Neural crest cell (in vitro differentiated cells): ENCODE measurements around the gene PGLYRP2. TPM values are rescaled to one million over a fixed set of nuclear protein-coding genes. Genes with fewer than 3 reads are reported as not detected.

Experiments used
- DNase-seq: peaks from one replicate; pipeline ENCODE4 v3.0.0; 2021; ENCODE audit warnings: low read depth, mixed read lengths, low spot score
- H3K27ac Mint-ChIP-seq: one replicate; pipeline ENCODE4 v1.8.0; 2021; ENCODE audit warnings: mild to moderate bottlenecking, mixed read lengths; ENCODE audit not compliant: unreplicated experiment
- H3K27me3 Mint-ChIP-seq: 2 replicates; pipeline ENCODE4 v1.8.0; 2021; ENCODE audit warnings: low read depth, mild to moderate bottlenecking, mixed read lengths
- H3K36me3 Mint-ChIP-seq: 2 replicates; pipeline ENCODE4 v1.8.0; 2021; ENCODE audit warnings: low read depth, mild to moderate bottlenecking, mixed read lengths
- H3K4me1 Mint-ChIP-seq: 2 replicates; pipeline ENCODE4 v1.8.0; 2021; ENCODE audit warnings: mixed read lengths
- H3K4me3 Mint-ChIP-seq: one replicate; pipeline ENCODE4 v1.8.0; 2021; ENCODE audit warnings: mild to moderate bottlenecking, mixed read lengths
- H3K9me3 Mint-ChIP-seq: 2 replicates; pipeline ENCODE4 v1.8.0; 2021; ENCODE audit warnings: mixed read lengths
- CTCF ChIP-seq: fragments of 200-600 bp; sonication (generic); conservative IDR thresholded peaks from 2 replicates; pipeline ENCODE4 v1.5.0; 2021; ENCODE audit warnings: antibody characterized with exemption, mild to moderate bottlenecking
- total RNA-seq: library from RNA; stranded (reverse); gene quantifications from 2 replicates; pipeline ENCODE4 v1.2.1, GENCODE V29; 2021

PGLYRP2 gene
- total RNA-seq, 1 donor from 2014 or later: not detected

- TF ChIP-seq CTCF: no peak
- DNase-seq: no peak
- Mint-ChIP-seq H3K27me3 (peaks cover 87% of the 10 kb centered on the region), H3K4me1 (peaks cover 11% of the 10 kb centered on the region), H3K9me3 (no peaks in the 10 kb centered on the region), H3K27ac (no peak overlapping the region), H3K36me3 (peaks cover 2% of the 10 kb centered on the region), H3K4me3 (no peak overlapping the region)
Observed at GRCh38 chr19:15455996-15456395, 23.3 kb downstream of the PGLYRP2 start.

GRCh38 chr19:15453906-15454860 is 25.1 kb downstream of the PGLYRP2 start:
- Mint-ChIP-seq H3K27me3 (peaks cover 73% of the 10 kb centered on the region), H3K9me3 (peaks cover 3% of the 10 kb centered on the region), H3K27ac (no peak overlapping the region), H3K36me3 (no peaks in the 10 kb centered on the region), H3K4me3 (peak overlapping the region; percentile 57), H3K4me1 (peaks cover 17% of the 10 kb centered on the region)
- TF ChIP-seq CTCF: no peak
- no peak for DNase-seq

GRCh38 chr19:15453091-15453578 is 26.2 kb downstream of the PGLYRP2 start:
- H3K4me1 Mint-ChIP-seq: peaks cover 24% of the 10 kb centered on the region
- H3K36me3 Mint-ChIP-seq: no peaks in the 10 kb centered on the region
- TF ChIP-seq CTCF: peak; percentile 29
- H3K27me3 Mint-ChIP-seq: peaks cover 65% of the 10 kb centered on the region
- no peak for DNase-seq
- peak overlapping the region; percentile 71 for H3K4me3 Mint-ChIP-seq
- no peak overlapping the region for H3K27ac Mint-ChIP-seq
- H3K9me3 Mint-ChIP-seq: peaks cover 3% of the 10 kb centered on the region

GRCh38 chr19:15452111-15453047 is 26.9 kb downstream of the PGLYRP2 start:
- peaks cover 60% of the 10 kb centered on the region for H3K27me3 Mint-ChIP-seq
- no peak for TF ChIP-seq CTCF

GRCh38 chr19:15450528-15450890 is 28.8 kb downstream of the PGLYRP2 start:
- peaks cover 43% of the 10 kb centered on the region for H3K27me3 Mint-ChIP-seq
- peaks cover 24% of the 10 kb centered on the region for H3K4me1 Mint-ChIP-seq
- DNase-seq: no peak
- H3K4me3 Mint-ChIP-seq: peak overlapping the region; percentile 92
- H3K36me3 Mint-ChIP-seq: peaks cover 3% of the 10 kb centered on the region
- no peak for TF ChIP-seq CTCF
- peak overlapping the region; percentile 80 for H3K27ac Mint-ChIP-seq
- H3K9me3 Mint-ChIP-seq: peaks cover 3% of the 10 kb centered on the region

More at GRCh38 chr19:15452111-15453047, 26.9 kb downstream of the PGLYRP2 start:
- Mint-ChIP-seq H3K36me3 (peaks cover 1% of the 10 kb centered on the region), H3K27ac (no peak overlapping the region), H3K4me1 (peaks cover 24% of the 10 kb centered on the region), H3K9me3 (peaks cover 3% of the 10 kb centered on the region), H3K4me3 (peak overlapping the region; percentile 79)
- DNase-seq: peak; percentile 65
